ENCODE data around the gene RASSF6.
"Not testable (repeated sequence)": the region's sequence is repeated elsewhere in the genome, so short reads cannot be mapped to it uniquely, and the experiment has no call there.

Gene RASSF6

DNA sequence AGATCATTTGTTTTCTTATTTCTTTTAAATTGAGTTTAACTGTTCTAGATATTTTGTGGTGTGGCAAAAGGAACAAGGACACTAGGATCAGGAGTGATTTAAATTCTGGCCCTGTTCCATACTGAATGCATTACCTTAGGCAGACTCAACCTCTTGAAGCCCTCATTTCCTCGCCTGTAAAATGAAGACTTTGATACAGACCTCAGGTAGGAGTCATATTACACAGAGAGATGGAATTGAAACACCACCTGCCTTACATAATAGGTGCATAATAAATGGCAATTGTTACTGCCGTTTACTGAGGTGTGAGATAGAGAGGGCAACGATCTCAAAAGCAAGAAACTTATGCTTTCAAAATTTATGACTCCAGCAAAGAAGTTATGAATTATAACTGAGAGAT, 28.2 kb upstream of the RASSF6 start:
- Histone ChIP-seq H3K36me3 (ENCODE audit: control insufficient read depth, insufficient read depth, low read length) (no peaks in the 10 kb centered on the region), H3K27me3 (ENCODE audit: control insufficient read depth, insufficient read depth, low read length) (no peaks in the 10 kb centered on the region), H3K9ac (ENCODE audit: low read depth, low read length) (no peak overlapping the region), H3K9me3 (ENCODE audit: control insufficient read depth, insufficient read depth, low read length) (no peaks in the 10 kb centered on the region), H3K4me3 (ENCODE audit: low read depth, low read length) (no peak overlapping the region), H3K4me1 (ENCODE audit: control insufficient read depth, insufficient read depth, low read length) (peaks cover 2% of the 10 kb centered on the region)

DNA sequence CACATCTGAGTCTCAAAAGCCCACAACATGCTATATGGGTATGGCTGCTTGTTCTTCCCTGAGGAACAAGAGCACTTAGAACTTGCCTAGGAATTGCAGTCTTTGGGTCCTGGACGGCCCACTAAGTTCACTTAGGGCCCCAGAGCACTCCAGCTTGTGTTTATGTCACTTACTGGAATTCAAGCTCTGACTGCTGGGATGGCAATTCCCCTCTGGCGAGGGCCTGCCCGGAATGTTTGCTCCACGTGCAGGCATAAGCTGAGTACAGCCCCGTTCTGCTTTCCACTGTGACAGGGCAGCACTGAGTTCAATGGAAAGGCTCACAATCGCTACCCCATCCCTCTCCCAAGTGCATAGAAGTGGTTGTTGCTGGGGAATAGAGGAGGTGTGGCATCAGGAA, 25.9 kb upstream of the RASSF6 start:
- Histone ChIP-seq H3K27me3 (ENCODE audit: control insufficient read depth, insufficient read depth, low read length) (no peaks in the 10 kb centered on the region), H3K9me3 (ENCODE audit: control insufficient read depth, insufficient read depth, low read length) (no peaks in the 10 kb centered on the region), H3K36me3 (ENCODE audit: control insufficient read depth, insufficient read depth, low read length) (no peaks in the 10 kb centered on the region), H3K4me3 (ENCODE audit: low read depth, low read length) (no peak overlapping the region), H3K9ac (ENCODE audit: low read depth, low read length) (no peak overlapping the region), H3K4me1 (ENCODE audit: control insufficient read depth, insufficient read depth, low read length) (peaks cover 2% of the 10 kb centered on the region)

DNA sequence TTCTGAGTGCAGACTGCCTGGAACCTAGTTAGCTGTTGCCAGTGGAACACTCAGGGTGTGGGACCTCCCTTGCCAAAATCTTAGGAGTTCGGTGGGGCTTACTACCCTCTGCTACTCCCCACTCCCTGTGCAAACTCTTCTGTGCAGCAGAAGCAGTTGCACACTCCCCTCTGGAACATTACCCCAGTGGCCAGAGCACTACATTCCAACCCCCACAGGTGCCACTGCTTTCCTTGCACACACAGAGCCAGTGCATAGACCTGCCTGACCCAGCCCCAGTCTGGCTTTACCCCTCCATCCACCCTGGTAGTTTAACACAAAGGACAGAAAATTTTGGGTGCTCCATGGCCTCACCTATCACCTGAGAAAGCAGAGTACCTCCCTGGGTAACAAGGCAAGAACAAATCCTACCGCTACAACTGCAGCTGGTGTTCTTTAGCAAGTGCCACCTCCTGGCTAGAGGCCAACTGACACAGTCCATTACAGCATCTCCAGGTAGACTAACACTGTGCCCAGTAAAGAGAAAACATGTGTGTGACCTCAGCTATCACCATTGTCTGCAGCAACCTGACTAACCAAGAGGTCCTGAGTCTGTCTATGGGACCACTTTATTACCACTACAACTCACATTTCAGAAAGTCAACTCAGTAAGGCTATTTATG, 11.5 kb upstream of the RASSF6 start:
- no peak overlapping the region for H3K9ac ChIP-seq (ENCODE audit: low read depth, low read length)
- no peak overlapping the region for H3K4me3 ChIP-seq (ENCODE audit: low read depth, low read length)
- no peaks in the 10 kb centered on the region for H3K36me3 ChIP-seq (ENCODE audit: control insufficient read depth, insufficient read depth, low read length)
- no peaks in the 10 kb centered on the region for H3K27me3 ChIP-seq (ENCODE audit: control insufficient read depth, insufficient read depth, low read length)
- H3K9me3 ChIP-seq (ENCODE audit: control insufficient read depth, insufficient read depth, low read length), result no peaks in the 10 kb centered on the region
- no peaks in the 10 kb centered on the region for H3K4me1 ChIP-seq (ENCODE audit: control insufficient read depth, insufficient read depth, low read length)

DNA sequence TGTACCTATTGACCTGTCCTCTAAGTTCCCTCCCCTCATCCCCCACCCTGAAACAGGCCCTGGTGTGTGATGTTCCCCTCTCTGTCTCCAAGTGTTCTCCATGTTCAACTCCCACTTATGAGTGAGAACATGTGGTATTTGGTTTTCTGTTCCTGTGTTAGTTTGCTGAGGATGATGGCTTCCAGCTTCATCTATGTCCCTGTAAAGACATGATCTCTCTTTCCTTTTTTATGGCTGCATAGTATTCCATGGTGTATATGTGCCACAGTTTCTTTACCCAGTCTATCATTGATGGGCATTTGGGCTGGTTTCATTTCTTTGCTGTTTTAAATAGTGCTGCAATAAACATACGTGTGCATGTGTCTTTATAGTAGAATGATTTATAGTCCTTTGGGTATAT, 8.6 kb upstream of the RASSF6 start:
- not testable (repeated sequence) for H3K9ac ChIP-seq (ENCODE audit: low read depth, low read length); H3K9me3 ChIP-seq (ENCODE audit: control insufficient read depth, insufficient read depth, low read length); H3K4me1 ChIP-seq (ENCODE audit: control insufficient read depth, insufficient read depth, low read length); H3K27me3 ChIP-seq (ENCODE audit: control insufficient read depth, insufficient read depth, low read length); H3K36me3 ChIP-seq (ENCODE audit: control insufficient read depth, insufficient read depth, low read length); H3K4me3 ChIP-seq (ENCODE audit: low read depth, low read length)

DNA sequence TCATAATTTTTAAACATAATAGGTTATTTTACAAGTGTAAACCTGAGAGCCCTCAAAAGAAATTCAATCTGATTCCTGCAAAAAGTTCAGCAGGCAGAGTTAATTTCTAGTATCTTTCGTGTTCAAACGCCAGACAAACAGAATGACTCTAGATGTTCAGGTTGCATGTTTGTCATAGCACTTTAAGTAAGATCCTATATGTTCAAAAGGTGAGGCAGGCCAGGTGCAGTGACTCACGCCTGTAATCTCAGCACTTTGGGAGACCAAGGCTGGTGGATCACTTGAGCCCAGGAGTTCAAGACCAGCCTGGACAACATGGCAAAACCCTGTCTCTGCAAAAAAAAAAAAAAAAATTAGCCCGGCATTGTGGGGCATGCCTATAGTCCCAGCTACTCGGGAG, 1.1 kb upstream of the RASSF6 start:
- Histone ChIP-seq H3K36me3 (ENCODE audit: control insufficient read depth, insufficient read depth, low read length) (no peaks in the 10 kb centered on the region), H3K27me3 (ENCODE audit: control insufficient read depth, insufficient read depth, low read length) (peaks cover 11% of the 10 kb centered on the region), H3K4me3 (ENCODE audit: low read depth, low read length) (no peak overlapping the region), H3K4me1 (ENCODE audit: control insufficient read depth, insufficient read depth, low read length) (peaks cover 4% of the 10 kb centered on the region), H3K9ac (ENCODE audit: low read depth, low read length) (no peak overlapping the region), H3K9me3 (ENCODE audit: control insufficient read depth, insufficient read depth, low read length) (no peaks in the 10 kb centered on the region)

DNA sequence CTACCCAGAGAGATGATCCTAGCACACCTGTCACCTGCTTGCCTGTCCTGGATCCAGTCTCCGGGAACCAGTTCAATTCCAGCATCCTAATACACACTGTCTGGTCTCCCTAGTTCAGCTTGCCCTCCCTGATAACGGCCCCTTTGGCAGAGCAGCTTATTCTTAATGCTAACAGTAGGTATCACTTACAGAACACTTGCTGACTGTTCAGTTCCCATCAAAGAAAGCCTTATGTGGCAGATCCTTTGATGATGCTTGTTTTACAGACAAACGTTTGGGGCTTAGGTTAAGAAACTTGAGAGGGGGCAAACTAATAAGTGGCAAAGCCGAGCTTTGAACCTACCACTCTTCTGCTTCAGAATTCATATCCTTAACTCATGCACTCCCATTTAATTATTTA, 890 bp downstream of the RASSF6 start:
- Histone ChIP-seq H3K27me3 (ENCODE audit: control insufficient read depth, insufficient read depth, low read length) (peaks cover 11% of the 10 kb centered on the region), H3K36me3 (ENCODE audit: control insufficient read depth, insufficient read depth, low read length) (no peaks in the 10 kb centered on the region), H3K4me3 (ENCODE audit: low read depth, low read length) (no peak overlapping the region), H3K4me1 (ENCODE audit: control insufficient read depth, insufficient read depth, low read length) (peaks cover 4% of the 10 kb centered on the region), H3K9me3 (ENCODE audit: control insufficient read depth, insufficient read depth, low read length) (no peaks in the 10 kb centered on the region), H3K9ac (ENCODE audit: low read depth, low read length) (no peak overlapping the region)

DNA sequence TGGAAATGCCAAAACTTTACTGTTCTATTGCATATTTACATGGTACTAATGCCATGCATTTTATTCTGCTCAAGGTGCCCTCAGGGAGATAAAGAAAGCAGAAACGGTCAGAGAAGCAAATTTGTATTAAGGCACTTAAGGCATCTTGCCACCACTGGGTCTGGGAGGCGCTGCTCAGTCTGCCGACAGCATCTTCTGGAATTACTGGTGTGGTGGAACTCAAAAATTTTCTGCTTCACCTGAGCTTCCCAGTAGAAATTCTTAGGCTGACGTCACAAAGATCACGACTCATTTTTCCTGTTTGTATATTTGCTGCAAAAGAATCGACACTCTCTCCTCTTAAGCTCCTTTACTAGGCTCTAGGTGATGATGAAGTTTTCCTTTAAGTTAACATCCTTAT, 3.0 kb downstream of the RASSF6 start:
- H3K27me3 ChIP-seq (ENCODE audit: control insufficient read depth, insufficient read depth, low read length), result peaks cover 11% of the 10 kb centered on the region
- H3K36me3 ChIP-seq (ENCODE audit: control insufficient read depth, insufficient read depth, low read length), result no peaks in the 10 kb centered on the region
- peaks cover 4% of the 10 kb centered on the region for H3K4me1 ChIP-seq (ENCODE audit: control insufficient read depth, insufficient read depth, low read length)
- no peak overlapping the region for H3K9ac ChIP-seq (ENCODE audit: low read depth, low read length)
- H3K4me3 ChIP-seq (ENCODE audit: low read depth, low read length), result no peak overlapping the region
- H3K9me3 ChIP-seq (ENCODE audit: control insufficient read depth, insufficient read depth, low read length), result no peaks in the 10 kb centered on the region

DNA sequence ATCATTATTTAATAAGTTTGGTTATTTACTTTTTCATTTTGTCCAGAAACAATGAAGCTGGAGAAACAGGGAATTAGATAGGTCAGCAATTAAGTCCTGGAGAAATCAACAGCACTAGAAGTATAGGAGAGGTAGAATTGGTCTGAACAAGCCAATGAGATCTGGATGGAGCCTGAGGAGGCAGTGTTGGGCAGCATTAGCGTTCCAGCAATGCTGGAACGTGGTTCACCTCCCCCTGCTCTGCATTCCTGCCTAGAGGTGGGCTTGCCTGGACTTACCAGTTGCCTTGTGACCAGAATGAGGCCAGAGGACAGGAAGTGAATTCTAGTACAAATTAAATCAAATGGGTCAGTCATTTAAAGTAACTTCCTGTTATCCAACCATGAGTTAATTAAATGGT, 4.6 kb downstream of the RASSF6 start:
- Histone ChIP-seq H3K9ac (ENCODE audit: low read depth, low read length) (no peak overlapping the region), H3K27me3 (ENCODE audit: control insufficient read depth, insufficient read depth, low read length) (peaks cover 11% of the 10 kb centered on the region), H3K36me3 (ENCODE audit: control insufficient read depth, insufficient read depth, low read length) (no peaks in the 10 kb centered on the region), H3K4me1 (ENCODE audit: control insufficient read depth, insufficient read depth, low read length) (peaks cover 4% of the 10 kb centered on the region), H3K4me3 (ENCODE audit: low read depth, low read length) (no peak overlapping the region), H3K9me3 (ENCODE audit: control insufficient read depth, insufficient read depth, low read length) (no peaks in the 10 kb centered on the region)

DNA sequence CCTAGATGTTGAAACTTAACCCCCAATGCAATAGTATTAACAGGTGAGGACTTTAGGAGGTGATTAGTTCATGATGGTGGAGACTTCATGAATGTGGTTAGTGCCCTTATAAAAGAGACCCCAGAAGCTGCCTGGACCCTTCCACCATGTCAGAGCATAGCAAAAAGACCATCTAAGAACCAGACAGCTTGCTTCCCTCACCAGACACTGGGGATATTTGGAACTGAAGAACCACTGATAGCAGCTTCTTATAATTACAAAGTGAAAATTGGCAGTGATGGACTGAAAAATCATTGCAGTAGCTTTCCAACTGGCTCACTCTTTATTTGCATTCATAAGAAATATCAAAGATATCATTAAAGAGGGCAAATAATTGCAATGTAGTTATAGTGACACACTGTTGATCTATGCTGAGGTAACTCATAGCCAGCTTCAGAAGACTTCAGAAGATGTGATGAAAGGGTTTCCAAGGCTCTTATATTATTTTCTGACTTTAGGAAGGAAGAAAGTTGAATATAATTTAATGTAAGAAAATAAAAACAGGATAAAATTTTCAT, 5.8 kb downstream of the RASSF6 start:
- Histone ChIP-seq H3K9ac (ENCODE audit: low read depth, low read length) (no peak overlapping the region), H3K9me3 (ENCODE audit: control insufficient read depth, insufficient read depth, low read length) (no peaks in the 10 kb centered on the region), H3K27me3 (ENCODE audit: control insufficient read depth, insufficient read depth, low read length) (peaks cover 4% of the 10 kb centered on the region), H3K4me3 (ENCODE audit: low read depth, low read length) (no peak overlapping the region), H3K4me1 (ENCODE audit: control insufficient read depth, insufficient read depth, low read length) (no peaks in the 10 kb centered on the region), H3K36me3 (ENCODE audit: control insufficient read depth, insufficient read depth, low read length) (no peaks in the 10 kb centered on the region)

DNA sequence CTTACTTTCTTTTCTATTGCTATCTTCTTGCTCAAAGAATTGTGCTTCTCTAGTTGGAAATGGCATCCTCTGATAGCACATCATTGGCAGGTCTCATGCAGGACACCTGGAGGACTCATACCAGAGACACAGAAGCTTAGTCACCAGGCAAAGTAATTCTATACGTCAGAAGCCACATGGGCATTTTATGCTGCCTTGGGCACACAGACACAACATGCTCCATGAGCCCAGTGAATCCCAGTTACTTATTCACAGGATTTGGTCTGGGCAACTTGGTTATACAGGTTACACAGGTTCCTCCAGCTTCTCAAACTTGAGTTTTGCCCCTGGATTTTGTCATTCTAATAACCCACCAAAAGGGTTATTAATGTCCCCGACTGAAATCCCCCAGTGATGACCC, 7.1 kb downstream of the RASSF6 start:
- Histone ChIP-seq H3K9me3 (ENCODE audit: control insufficient read depth, insufficient read depth, low read length) (no peaks in the 10 kb centered on the region), H3K9ac (ENCODE audit: low read depth, low read length) (no peak overlapping the region), H3K4me3 (ENCODE audit: low read depth, low read length) (no peak overlapping the region), H3K27me3 (ENCODE audit: control insufficient read depth, insufficient read depth, low read length) (no peaks in the 10 kb centered on the region), H3K36me3 (ENCODE audit: control insufficient read depth, insufficient read depth, low read length) (no peaks in the 10 kb centered on the region), H3K4me1 (ENCODE audit: control insufficient read depth, insufficient read depth, low read length) (no peaks in the 10 kb centered on the region)

DNA sequence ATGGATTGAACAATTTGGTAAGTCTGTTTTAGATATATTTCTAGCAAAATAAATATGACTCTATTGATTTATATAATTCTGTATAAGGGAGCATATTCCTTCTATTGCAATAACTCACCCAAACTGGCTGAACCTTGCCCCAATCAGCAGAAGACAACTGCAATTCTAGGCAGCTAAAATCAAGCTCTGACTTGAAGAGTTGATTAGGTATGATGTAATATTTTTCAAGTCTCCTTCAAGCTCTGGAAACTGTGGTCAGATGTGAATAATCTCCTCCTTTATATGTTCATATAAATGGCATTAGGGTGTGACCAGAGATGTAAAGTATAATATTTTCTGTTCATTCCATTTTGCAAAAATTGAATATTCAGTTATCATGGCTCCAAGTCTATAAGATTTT, 8.2 kb downstream of the RASSF6 start:
- H3K9ac ChIP-seq (ENCODE audit: low read depth, low read length), result no peak overlapping the region
- H3K4me1 ChIP-seq (ENCODE audit: control insufficient read depth, insufficient read depth, low read length), result no peaks in the 10 kb centered on the region
- no peaks in the 10 kb centered on the region for H3K36me3 ChIP-seq (ENCODE audit: control insufficient read depth, insufficient read depth, low read length)
- no peaks in the 10 kb centered on the region for H3K27me3 ChIP-seq (ENCODE audit: control insufficient read depth, insufficient read depth, low read length)
- H3K9me3 ChIP-seq (ENCODE audit: control insufficient read depth, insufficient read depth, low read length), result no peaks in the 10 kb centered on the region
- H3K4me3 ChIP-seq (ENCODE audit: low read depth, low read length), result no peak overlapping the region

DNA sequence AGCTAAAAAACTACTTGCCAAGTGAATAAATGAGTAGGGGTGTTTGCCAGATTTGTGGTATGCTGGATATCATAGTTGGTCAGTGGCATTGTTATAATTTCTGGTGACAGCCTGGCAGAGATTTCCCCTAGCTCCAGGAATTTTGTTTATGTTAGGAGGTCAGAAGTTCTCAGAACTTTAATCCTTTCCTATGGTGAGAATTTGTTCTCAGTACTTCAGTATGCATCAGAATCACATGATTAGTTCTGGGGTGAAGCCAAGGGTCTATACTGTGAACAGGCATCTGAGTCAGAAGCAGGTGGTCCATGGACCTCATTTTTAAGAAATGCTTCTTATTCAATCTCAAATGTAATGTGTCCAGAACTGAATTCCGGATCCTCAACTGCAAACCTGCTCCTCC, 10.5 kb downstream of the RASSF6 start:
- Histone ChIP-seq H3K36me3 (ENCODE audit: control insufficient read depth, insufficient read depth, low read length) (no peaks in the 10 kb centered on the region), H3K9ac (ENCODE audit: low read depth, low read length) (no peak overlapping the region)

More for the DNA sequence above, 10.5 kb downstream of the RASSF6 start:
- Histone ChIP-seq H3K4me1 (ENCODE audit: control insufficient read depth, insufficient read depth, low read length) (no peaks in the 10 kb centered on the region), H3K9me3 (ENCODE audit: control insufficient read depth, insufficient read depth, low read length) (no peaks in the 10 kb centered on the region), H3K4me3 (ENCODE audit: low read depth, low read length) (no peak overlapping the region), H3K27me3 (ENCODE audit: control insufficient read depth, insufficient read depth, low read length) (no peaks in the 10 kb centered on the region)

All from iPS-15b (cell line).